Gastroesophageal sphincter (tissue), 3 donors: Measurements from ENCODE around the gene RSU1.

ENCODE experiments used
- EP300 ChIP-seq: sonication (generic); formaldehyde crosslinking; IDR thresholded peaks from one replicate; pipeline ENCODE4 v1.6.1; 2017; ENCODE audit warnings: antibody characterized with exemption, mild to moderate bottlenecking
- POLR2A ChIP-seq, 2 donors: fragments of 450-650 bp; IDR thresholded peaks; one replicate each; pipeline ENCODE4 v1.6.1; 2017; ENCODE audit warnings: antibody characterized with exemption in 2 of 2, mild to moderate bottlenecking in 2 of 2, moderate library complexity in 1 of 2
- POLR2AphosphoS5 ChIP-seq: sonication (generic); formaldehyde crosslinking; IDR thresholded peaks from one replicate; pipeline ENCODE4 v1.6.1; 2017; ENCODE audit warnings: antibody characterized with exemption
- TF ChIP-seq, protein P1 (sequence below), 4 experiments: fragments of 200-600 bp in 2 of 4; fragments of 450-650 bp in 2 of 4; sonication (generic) in 1 of 4; IDR thresholded peaks; one replicate each; pipeline ENCODE4 v1.5.1; 2017 to 2019; ENCODE audit warnings: antibody characterized with exemption in 4 of 4, mild to moderate bottlenecking in 2 of 4, moderate library complexity in 2 of 4

DNA sequence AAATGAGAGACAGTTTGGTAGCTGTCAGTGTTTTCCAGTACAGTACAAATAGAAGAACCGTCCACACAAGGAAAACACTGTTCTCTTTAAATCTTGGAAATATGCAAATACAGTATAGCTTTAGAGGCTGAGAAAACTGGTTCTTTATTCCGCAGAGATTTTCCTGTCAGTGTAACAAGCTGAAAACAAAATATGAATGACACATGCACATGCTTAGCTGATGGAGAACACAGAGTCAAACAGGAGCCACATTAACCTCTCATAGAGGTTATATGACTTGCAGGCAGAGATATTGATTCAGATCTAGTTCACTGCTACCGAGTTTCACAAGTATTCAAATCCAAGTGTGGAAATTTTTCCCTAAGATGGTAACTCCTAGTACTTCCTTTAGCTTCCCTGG, 160.3 kb downstream of the RSU1 start:
- TF ChIP-seq, protein P1, sequence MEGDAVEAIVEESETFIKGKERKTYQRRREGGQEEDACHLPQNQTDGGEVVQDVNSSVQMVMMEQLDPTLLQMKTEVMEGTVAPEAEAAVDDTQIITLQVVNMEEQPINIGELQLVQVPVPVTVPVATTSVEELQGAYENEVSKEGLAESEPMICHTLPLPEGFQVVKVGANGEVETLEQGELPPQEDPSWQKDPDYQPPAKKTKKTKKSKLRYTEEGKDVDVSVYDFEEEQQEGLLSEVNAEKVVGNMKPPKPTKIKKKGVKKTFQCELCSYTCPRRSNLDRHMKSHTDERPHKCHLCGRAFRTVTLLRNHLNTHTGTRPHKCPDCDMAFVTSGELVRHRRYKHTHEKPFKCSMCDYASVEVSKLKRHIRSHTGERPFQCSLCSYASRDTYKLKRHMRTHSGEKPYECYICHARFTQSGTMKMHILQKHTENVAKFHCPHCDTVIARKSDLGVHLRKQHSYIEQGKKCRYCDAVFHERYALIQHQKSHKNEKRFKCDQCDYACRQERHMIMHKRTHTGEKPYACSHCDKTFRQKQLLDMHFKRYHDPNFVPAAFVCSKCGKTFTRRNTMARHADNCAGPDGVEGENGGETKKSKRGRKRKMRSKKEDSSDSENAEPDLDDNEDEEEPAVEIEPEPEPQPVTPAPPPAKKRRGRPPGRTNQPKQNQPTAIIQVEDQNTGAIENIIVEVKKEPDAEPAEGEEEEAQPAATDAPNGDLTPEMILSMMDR (IDR thresholded peaks at IDR 0.05), result no peak
- TF ChIP-seq POLR2A (IDR thresholded peaks at IDR 0.05) (no peak), EP300 (no peak), POLR2AphosphoS5 (no peak)
